Stimulated activated CD4-positive, alpha-beta T cell treated with anti-CD3 and anti-CD28 coated beads, Interleukin-12 subunit alpha, Interleukin-12 subunit beta, amount 100 ng/mL, for 24 hours (primary cell): ENCODE measurements around the gene LNX2.

Experiments used
- DNase-seq, 2 experiments: peaks; one replicate each; pipeline ENCODE4 v3.0.0-alpha.2; 2020; ENCODE audit warnings: low read depth in 2 of 2

The LNX2 gene

GRCh38 chr13:27607125-27607524 is 13.2 kb downstream of the LNX2 start:
- no peak for DNase-seq

DNA sequence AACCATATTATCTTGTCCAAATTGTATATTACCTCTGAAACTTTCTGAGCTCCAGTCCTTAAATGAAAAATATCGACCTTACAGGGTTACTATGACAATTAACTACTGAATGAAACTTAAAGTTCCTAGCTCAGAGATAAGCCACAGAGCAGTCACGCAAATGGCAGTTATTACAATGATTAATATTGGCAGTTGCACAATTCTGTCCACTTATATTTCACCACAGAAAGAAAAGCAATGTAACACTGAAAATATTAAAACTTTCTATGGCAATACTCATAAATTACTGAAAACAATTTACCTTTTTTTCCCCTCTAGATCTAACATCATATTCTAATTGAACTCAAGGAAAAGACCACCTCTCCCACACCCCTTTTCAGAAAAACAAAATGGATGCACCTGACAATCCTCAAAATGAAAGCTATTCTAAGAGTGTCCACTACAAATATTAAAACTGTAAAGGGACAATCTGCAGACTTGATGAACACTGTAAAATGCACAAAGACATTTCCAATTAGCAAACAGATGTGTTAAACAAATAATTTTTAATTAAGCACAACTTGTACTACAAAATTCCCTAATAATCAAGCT is 14.6 kb downstream of the LNX2 start:
- DNase-seq = no peak

DNA sequence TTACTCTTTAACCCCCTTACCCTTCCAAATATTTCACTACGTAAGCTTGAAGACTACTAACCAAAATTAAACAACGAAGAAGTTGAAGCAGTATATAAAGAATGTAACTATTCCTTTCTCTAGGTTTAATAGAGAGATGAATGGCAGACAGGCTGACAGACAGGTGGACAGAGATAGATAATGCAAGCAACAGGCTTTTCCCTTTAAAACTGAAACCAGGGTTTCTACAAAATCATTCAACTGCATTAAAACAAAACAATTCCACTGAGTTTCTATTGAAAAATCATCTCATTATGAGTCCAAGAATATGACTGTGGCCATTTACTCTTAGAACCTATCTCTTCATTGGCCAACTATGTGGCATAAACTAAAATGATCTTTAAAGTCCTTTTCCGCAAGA is 15.2 kb downstream of the LNX2 start:
- DNase-seq = no peak

DNA sequence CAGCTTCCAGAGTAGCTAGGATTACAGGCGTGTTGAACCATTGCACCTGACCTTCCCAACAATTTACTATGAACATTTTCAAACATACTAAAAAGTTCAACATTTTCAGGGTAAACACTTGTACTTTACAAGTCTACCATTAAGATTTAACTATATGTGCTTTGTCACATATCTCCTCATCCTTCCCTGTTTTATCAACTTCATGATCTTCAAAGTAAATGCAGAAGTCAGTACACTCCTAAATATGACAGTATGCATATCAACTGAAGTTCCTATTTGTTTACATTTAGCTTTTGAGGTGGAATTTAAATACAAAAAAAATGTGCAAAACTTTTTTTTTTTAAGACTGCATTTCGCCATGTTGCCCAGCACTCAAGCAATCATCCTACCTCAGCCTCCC is 18.5 kb downstream of the LNX2 start:
- no peak for DNase-seq

DNA sequence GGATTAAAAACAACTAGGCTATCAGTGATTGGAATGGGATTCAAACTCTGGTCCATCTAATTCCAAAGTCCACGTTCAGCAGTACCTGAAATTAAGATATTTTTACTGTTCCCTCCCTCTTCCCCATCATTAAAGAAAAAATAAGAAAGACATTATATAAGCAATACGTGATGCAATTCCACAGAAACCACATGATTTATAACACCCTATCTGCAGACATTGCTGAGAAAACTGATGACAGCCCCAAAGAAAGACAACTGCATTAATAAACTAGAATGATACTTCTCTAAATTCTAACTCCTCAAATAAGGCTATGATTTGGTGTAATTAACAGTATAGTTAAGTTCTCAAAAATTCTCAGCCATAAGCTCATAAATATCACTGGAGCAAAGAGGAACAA is 19.1 kb downstream of the LNX2 start:
- DNase-seq = no peak

GRCh38 chr13:27600711-27601110 is 19.6 kb downstream of the LNX2 start:
- no peak for DNase-seq

- DNase-seq = no peak
Observed at GRCh38 chr13:27599845-27600553, 20.3 kb downstream of the LNX2 start.

DNA sequence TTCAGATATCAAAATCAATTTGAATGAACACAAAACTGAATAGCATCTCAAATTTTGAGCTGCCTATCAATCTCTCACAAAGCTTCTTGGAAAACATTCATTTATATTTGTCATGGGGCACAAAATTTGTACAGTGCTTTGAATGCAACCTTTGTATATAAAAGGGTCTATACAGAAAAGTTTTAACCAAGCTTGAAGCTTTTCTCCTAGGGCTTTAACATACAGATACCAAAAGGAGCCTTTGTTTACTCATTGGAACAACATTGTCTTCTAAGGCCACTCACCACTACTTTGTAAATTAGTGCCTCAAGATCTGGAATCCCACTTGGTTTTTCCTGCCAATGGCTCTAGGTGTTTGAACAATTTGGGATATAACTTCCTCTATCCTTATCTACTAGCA is 21.2 kb downstream of the LNX2 start:
- DNase-seq = no peak

DNA sequence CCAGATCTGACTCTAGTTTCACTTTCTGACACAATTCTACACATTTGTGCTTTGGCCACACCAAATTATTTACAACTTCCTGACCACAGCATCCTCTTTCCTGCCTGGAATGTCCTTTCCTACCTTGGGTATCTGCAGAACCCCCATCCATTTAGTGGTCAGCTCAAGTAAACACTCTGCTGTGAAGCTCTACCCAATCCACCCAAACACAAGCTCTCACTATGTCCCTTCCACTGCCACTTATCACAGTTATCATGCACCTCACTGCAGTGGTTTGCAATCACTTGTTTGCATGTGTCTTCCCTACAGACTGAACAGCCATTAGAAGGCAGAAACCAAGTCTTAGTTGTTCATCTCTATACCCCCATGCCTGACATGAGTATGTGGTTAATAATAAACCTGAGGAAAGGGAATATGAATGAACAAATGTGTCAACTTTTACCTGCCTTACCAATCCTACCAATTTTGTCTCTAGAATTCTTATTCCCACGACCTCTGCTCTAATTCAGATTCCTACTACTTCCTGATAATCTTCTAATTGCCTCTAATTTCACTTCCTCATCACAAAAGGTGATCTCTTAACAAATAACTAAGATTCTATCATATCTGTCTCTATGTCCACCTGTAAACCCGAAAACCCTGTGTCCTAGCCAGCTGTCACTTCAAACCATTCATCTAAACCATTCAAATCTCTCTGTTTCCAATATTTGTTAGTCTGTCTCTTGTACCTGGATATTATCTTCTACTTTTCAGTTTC is 25.1 kb downstream of the LNX2 start:
- DNase-seq = no peak

- DNase-seq = no peak
Observed at GRCh38 chr13:27593267-27593666, 27.1 kb downstream of the LNX2 start.

- DNase-seq = no peak
Observed at GRCh38 chr13:27592865-27593264, 27.5 kb downstream of the LNX2 start.

DNA sequence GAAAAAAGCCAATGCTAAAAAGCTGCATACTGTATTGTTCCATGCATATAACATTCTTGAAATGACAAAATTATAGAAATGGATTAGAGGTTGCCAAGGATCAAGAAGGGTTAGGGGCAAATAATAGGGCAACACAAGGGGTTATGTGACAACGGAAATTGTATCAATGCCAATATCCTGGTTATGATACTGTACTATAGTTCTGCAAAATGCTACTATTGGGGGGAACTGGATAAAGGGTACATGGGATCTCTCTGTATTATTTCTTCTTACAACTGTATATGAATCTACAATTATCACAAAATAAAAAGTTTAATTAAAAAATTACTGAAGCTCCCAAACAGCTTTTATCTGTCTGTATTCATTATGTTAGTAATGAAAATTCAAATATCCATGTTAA is 31.9 kb downstream of the LNX2 start:
- no peak for DNase-seq

DNA sequence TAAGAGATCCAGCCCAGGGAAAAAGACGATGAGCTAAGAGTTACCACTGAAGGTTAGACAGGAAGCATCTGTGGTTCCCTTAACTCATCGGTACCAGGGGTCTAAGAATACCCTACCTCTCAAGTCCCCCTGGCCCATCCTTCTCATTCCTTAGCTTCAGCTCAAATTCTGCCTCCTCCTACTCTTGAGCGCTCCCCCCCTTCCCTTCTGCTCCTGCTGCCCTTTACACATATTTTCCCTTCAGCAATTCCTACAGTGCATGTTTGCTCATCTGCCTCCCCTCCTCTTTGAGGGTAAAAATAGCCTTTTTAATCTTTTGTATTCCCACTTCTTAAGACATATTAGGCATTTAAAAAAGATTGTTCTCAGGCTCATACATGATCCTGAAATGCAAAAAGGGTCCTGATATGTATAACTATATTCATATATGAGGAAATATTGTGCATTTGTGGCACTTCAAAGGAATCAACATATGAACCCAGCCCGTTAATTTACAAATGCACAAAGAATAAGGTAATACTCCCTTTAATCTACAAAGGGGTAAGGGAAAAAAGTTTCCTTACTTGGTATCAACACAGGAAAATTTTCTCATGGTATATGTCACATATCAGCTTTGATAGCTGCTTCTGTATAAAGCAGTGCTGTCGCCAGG is 33.1 kb downstream of the LNX2 start:
- no peak for DNase-seq

DNA sequence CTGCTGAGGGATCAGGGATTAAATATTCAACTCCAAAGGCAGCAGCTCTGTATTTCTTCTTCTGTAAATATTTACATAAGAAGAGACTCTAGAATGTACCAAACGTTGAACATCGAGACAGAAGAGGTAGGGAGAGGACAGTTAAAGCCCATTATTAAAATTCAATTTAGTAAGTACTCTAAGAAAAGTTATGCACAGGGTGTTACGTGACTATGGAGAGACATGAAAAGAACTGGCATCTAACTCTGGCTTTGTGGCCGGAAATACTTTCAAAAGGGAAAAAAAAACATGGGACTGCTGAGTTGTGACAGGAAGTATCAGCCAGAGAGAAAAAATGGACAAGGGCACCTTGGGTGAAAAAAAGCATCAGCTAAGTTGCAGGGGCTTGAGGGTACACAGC is 36.7 kb downstream of the LNX2 start:
- DNase-seq = no peak

DNA sequence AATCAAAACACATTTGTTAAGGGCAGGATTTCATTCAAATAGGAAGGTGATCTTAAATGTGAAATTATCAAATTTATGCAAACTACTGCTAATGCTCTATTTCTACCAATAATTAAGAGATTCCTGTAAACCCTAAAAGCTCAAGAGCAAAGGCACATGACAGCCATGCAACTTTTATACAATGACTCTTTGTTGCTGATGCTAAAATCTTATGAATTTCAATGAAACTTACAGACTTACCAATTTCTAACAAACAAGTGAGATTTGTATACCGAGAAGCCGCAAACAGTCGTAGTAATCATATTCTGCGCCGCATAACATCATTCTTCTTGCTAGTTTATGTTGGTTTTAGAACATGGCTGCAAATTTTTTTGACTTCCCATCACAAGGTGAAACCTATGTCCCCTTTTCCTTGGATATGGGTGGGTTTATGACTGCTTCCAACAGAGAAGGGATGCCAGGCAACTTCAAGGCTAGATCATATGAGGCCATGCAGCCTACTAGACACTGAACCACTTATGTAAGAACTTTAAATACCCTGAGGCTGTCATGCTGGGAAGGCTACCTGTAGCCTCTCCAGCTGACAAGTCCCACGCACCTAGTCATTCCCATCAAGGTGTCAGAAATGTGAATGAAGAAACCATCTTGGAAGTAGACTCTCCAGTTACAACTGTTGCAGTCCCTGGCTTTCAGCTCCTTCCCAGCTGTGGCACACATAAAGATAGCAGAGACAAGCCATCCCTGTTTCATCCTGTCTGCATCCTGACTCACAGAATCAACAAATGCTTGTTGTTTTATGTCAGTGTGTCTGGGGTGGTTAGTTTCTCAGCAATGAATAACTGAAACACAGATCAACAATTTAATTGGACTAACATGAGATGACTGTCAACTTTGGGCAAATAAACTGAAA is 42.0 kb downstream of the LNX2 start:
- DNase-seq = no peak

GRCh38 chr13:27574661-27575060 is 45.7 kb downstream of the LNX2 start:
- no peak for DNase-seq

DNA sequence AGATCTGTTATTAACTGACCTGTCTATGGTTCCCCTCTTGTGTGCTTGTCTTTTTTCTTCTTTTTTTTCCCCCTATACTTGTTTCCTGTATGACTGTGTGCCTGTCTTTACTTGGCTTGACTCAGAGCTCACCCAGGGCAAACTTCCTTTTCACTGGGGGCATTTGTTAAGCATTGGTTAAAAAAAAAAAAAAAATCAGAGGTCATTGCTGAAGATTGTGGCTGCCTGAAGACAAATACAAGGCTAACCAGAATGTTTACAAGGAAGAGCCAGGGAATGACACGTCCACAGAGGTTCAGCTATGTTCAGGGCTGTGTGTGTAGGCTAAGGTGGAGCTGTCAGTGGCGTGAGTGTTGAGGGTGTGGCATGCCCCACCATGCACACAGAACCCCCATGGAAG is 47.1 kb downstream of the LNX2 start:
- no peak for DNase-seq

DNA sequence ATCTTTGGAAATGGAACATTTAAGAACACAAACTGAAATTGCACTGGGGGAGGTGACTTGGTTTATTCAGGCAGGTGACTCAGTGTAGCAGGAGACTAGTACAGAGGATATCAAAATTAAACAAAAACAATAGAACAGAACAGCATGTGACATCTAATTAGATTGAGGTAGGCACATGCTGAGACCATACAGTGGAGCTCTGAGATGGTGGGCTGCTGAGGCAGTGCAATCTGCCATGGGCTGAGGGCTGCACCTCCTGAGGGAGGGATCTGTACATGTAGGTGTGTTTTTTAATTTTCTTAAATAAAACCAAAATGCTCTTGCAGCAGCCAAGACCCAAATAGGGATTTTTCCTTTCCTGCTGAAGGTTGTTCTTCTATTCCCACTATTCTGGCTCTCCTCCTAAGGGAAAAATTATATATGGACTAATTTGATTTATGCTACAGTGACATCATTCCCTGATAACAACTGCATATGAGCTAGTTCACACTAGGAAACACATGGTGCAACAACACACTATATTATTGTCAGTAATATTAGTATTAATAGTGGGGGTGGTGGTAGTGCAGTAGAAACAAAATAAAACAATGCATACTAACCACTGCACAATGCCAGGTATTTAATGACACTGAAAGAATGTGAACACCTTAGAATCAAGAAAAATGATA is 48.0 kb downstream of the LNX2 start:
- no peak for DNase-seq

GRCh38 chr13:27570906-27571305 is 49.4 kb downstream of the LNX2 start:
- no peak for DNase-seq

DNA sequence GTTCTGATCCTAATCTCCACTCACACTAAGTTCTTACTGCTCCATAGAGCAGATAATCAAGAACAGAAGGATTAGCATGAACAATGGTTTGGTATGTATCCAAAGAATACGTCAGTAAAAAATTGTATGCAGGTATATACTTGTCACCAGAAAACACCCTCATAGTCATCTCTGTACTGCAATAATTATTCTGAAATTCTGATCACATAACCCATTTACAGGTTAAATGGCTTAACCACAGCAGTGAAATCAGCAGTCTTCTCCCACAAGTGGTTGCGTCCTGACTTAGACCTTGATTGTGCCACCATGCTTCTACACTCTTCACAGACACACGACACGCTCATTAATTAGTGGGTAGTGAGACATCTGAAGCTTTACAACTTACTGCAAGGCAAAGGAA is 50.9 kb downstream of the LNX2 start:
- DNase-seq = no peak

DNA sequence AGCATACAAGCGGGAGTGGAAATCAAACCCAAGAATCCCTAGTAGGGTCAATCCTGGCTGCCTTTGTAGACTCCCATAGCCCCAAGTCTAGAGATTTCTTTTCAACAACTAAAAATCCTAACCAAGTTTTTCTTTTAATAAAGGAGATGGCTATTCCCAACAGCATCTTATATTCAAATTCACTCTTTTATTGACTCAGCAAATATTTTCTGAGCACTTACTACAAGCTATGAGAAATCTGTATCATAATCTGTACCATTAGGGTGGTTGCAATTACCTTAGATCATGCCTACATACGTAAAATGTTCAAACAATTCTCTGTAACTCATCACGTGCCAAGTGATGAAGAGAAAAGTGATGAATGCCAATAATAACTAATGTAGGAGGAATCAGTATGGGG is 54.5 kb downstream of the LNX2 start:
- DNase-seq = no peak
